ENCODE results near the gene USP3.

USP3 gene

GRCh38 chr15:63605036-63605435 lies 100.6 kb downstream of the USP3 start:
- no peaks in the 10 kb centered on the region for H3K79me1 ChIP-seq (ENCODE audit: low read depth, low read length)
- DNase-seq (ENCODE audit: low spot score) = no peak
- H3K36me3 ChIP-seq (replicated peaks in 1 of 2; ENCODE audit: control insufficient read depth in 2 of 2, insufficient read depth in 2 of 2, low read length in 2 of 2) = peaks cover 9 to 39% of the 10 kb centered on the region in 2 donors
- H3K4me1 ChIP-seq (ENCODE audit: control insufficient read depth in 2 of 2, insufficient read depth in 1 of 2, low read depth in 1 of 2, low read length in 2 of 2) = peaks cover 9% of the 10 kb centered on the region in 2 donors
- H2BK15ac ChIP-seq (ENCODE audit: low read length) = no peak overlapping the region
- no peak overlapping the region for H3K18ac ChIP-seq (ENCODE audit: low read length)
- peaks cover 0 to 7% (median 0%) of the 10 kb centered on the region in 3 experiments for H3K27me3 ChIP-seq (ENCODE audit: control insufficient read depth in 3 of 3, insufficient read depth in 3 of 3, low read depth in 1 of 3, low read length in 3 of 3)
- no peak overlapping the region for H4K8ac ChIP-seq (ENCODE audit: low read depth, low read length)
- H2BK5ac ChIP-seq (ENCODE audit: low read length) = no peak overlapping the region
- H3K23ac ChIP-seq (ENCODE audit: low read depth, low read length, poor library complexity) = no peak overlapping the region
- no peak overlapping the region for H3K14ac ChIP-seq (ENCODE audit: low read length)
- no peaks in the 10 kb centered on the region for H3K9me3 ChIP-seq (replicated peaks in 1 of 2; ENCODE audit: control insufficient read depth in 2 of 2, insufficient read depth in 1 of 2, low read depth in 1 of 2, low read length in 2 of 2)
- no peak overlapping the region for H3K27ac ChIP-seq (replicated peaks; ENCODE audit: low read length)
- no peak overlapping the region for H3K4me3 ChIP-seq (ENCODE audit: low read length in 2 of 2)
- H2BK12ac ChIP-seq (ENCODE audit: low read length) = no peak overlapping the region
- no peak overlapping the region for H3K4ac ChIP-seq (ENCODE audit: low read length)
- H3K4me2 ChIP-seq (ENCODE audit: insufficient read depth, low read length, poor library complexity, severe bottlenecking) = no peak overlapping the region
- no peak overlapping the region for H3K9ac ChIP-seq (ENCODE audit: low read depth, low read length, poor library complexity)
- no peak overlapping the region for H2AFZ ChIP-seq (ENCODE audit: low read length)
- no peak overlapping the region for H4K91ac ChIP-seq (ENCODE audit: low read depth, low read length, poor library complexity)
- WGBS, 2 donors (ENCODE audit: extremely low coverage in 2 of 2, insufficient read length in 2 of 2, insufficient replicate concordance in 1 of 2) = no CpG with 5 or more reads among the region's 3 CpGs
- H2BK120ac ChIP-seq (ENCODE audit: low read depth, low read length) = no peak overlapping the region
- H2AK5ac ChIP-seq (ENCODE audit: low read depth, low read length) = no peak overlapping the region

- Histone ChIP-seq H3K9me3 (replicated peaks in 1 of 2; ENCODE audit: control insufficient read depth in 2 of 2, insufficient read depth in 1 of 2, low read depth in 1 of 2, low read length in 2 of 2) (no peaks in the 10 kb centered on the region), H2AFZ (ENCODE audit: low read length) (no peak overlapping the region), H4K8ac (ENCODE audit: low read depth, low read length) (no peak overlapping the region), H3K36me3 (replicated peaks in 1 of 2; ENCODE audit: control insufficient read depth in 2 of 2, insufficient read depth in 2 of 2, low read length in 2 of 2) (peaks cover 9 to 39% of the 10 kb centered on the region in 2 donors), H2BK15ac (ENCODE audit: low read length) (no peak overlapping the region), H3K9ac (ENCODE audit: low read depth, low read length, poor library complexity) (no peak overlapping the region), H4K91ac (ENCODE audit: low read depth, low read length, poor library complexity) (no peak overlapping the region), H2BK12ac (ENCODE audit: low read length) (no peak overlapping the region), H3K27me3 (ENCODE audit: control insufficient read depth in 3 of 3, insufficient read depth in 3 of 3, low read depth in 1 of 3, low read length in 3 of 3) (peaks cover 0 to 7% (median 0%) of the 10 kb centered on the region in 3 experiments), H3K79me1 (ENCODE audit: low read depth, low read length) (no peaks in the 10 kb centered on the region), H3K23ac (ENCODE audit: low read depth, low read length, poor library complexity) (no peak overlapping the region), H2BK120ac (ENCODE audit: low read depth, low read length) (no peak overlapping the region), H3K4me1 (ENCODE audit: control insufficient read depth in 2 of 2, insufficient read depth in 1 of 2, low read depth in 1 of 2, low read length in 2 of 2) (peaks cover 9 to 11% of the 10 kb centered on the region in 2 donors), H3K4ac (ENCODE audit: low read length) (no peak overlapping the region), H3K4me2 (ENCODE audit: insufficient read depth, low read length, poor library complexity, severe bottlenecking) (no peak overlapping the region), H2BK5ac (ENCODE audit: low read length) (no peak overlapping the region), H3K27ac (replicated peaks; ENCODE audit: low read length) (no peak overlapping the region), H2AK5ac (ENCODE audit: low read depth, low read length) (no peak overlapping the region), H3K14ac (ENCODE audit: low read length) (no peak overlapping the region), H3K4me3 (ENCODE audit: low read length in 2 of 2) (no peak overlapping the region), H3K18ac (ENCODE audit: low read length) (no peak overlapping the region)
- no peak for DNase-seq (ENCODE audit: low spot score)
- WGBS, 2 donors (ENCODE audit: extremely low coverage in 2 of 2, insufficient read length in 2 of 2, insufficient replicate concordance in 1 of 2) = no CpG with 5 or more reads among the region's 7 CpGs
Observed at GRCh38 chr15:63605816-63606215, 101.4 kb downstream of the USP3 start.

- H2BK15ac ChIP-seq (ENCODE audit: low read length) = no peak overlapping the region
- H2BK12ac ChIP-seq (ENCODE audit: low read length) = no peak overlapping the region
- no peaks in the 10 kb centered on the region for H3K9me3 ChIP-seq (replicated peaks in 1 of 2; ENCODE audit: control insufficient read depth in 2 of 2, insufficient read depth in 1 of 2, low read depth in 1 of 2, low read length in 2 of 2)
- no peak for DNase-seq (ENCODE audit: low spot score)
- H3K4me2 ChIP-seq (ENCODE audit: insufficient read depth, low read length, poor library complexity, severe bottlenecking) = no peak overlapping the region
- H3K4ac ChIP-seq (ENCODE audit: low read length) = no peak overlapping the region
- no peak overlapping the region for H3K27ac ChIP-seq (replicated peaks; ENCODE audit: low read length)
- H3K36me3 ChIP-seq (replicated peaks in 1 of 2; ENCODE audit: control insufficient read depth in 2 of 2, insufficient read depth in 2 of 2, low read length in 2 of 2) = peaks cover 9 to 39% of the 10 kb centered on the region in 2 donors
- H3K27me3 ChIP-seq (ENCODE audit: control insufficient read depth in 3 of 3, insufficient read depth in 3 of 3, low read depth in 1 of 3, low read length in 3 of 3) = peaks cover 0 to 7% (median 0%) of the 10 kb centered on the region in 3 experiments
- no peak overlapping the region for H3K4me3 ChIP-seq (ENCODE audit: low read length in 2 of 2)
- peaks cover 14 to 16% of the 10 kb centered on the region in 2 donors for H3K4me1 ChIP-seq (ENCODE audit: control insufficient read depth in 2 of 2, insufficient read depth in 1 of 2, low read depth in 1 of 2, low read length in 2 of 2)
- WGBS, 2 donors (ENCODE audit: extremely low coverage in 2 of 2, insufficient read length in 2 of 2, insufficient replicate concordance in 1 of 2) = no CpG with 5 or more reads among the region's 2 CpGs
- H4K91ac ChIP-seq (ENCODE audit: low read depth, low read length, poor library complexity) = no peak overlapping the region
- H3K23ac ChIP-seq (ENCODE audit: low read depth, low read length, poor library complexity) = no peak overlapping the region
- no peak overlapping the region for H3K18ac ChIP-seq (ENCODE audit: low read length)
- H2BK5ac ChIP-seq (ENCODE audit: low read length) = no peak overlapping the region
- no peaks in the 10 kb centered on the region for H3K79me1 ChIP-seq (ENCODE audit: low read depth, low read length)
- no peak overlapping the region for H2BK120ac ChIP-seq (ENCODE audit: low read depth, low read length)
- no peak overlapping the region for H3K9ac ChIP-seq (ENCODE audit: low read depth, low read length, poor library complexity)
- H3K14ac ChIP-seq (ENCODE audit: low read length) = no peak overlapping the region
- H2AK5ac ChIP-seq (ENCODE audit: low read depth, low read length) = no peak overlapping the region
- H4K8ac ChIP-seq (ENCODE audit: low read depth, low read length) = no peak overlapping the region
- H2AFZ ChIP-seq (ENCODE audit: low read length) = no peak overlapping the region
Observed at GRCh38 chr15:63606308-63606707, 101.9 kb downstream of the USP3 start.

GRCh38 chr15:63608989-63609388 lies 104.6 kb downstream of the USP3 start:
- no peak overlapping the region for H3K27ac ChIP-seq (replicated peaks; ENCODE audit: low read length)
- peak overlapping the region; percentile 23 for H2AK5ac ChIP-seq (ENCODE audit: low read depth, low read length)
- H3K4ac ChIP-seq (ENCODE audit: low read length) = no peak overlapping the region
- no peak overlapping the region for H3K4me3 ChIP-seq (ENCODE audit: low read length in 2 of 2)
- DNase-seq (ENCODE audit: low spot score) = no peak
- peak overlapping the region; percentile 70 for H4K91ac ChIP-seq (ENCODE audit: low read depth, low read length, poor library complexity)
- H2BK5ac ChIP-seq (ENCODE audit: low read length) = no peak overlapping the region
- no peaks in the 10 kb centered on the region for H3K9me3 ChIP-seq (replicated peaks in 1 of 2; ENCODE audit: control insufficient read depth in 2 of 2, insufficient read depth in 1 of 2, low read depth in 1 of 2, low read length in 2 of 2)
- H2AFZ ChIP-seq (ENCODE audit: low read length) = no peak overlapping the region
- no peak overlapping the region for H3K14ac ChIP-seq (ENCODE audit: low read length)
- no CpG with 5 or more reads among the region's 15 CpGs for WGBS, 2 donors (ENCODE audit: extremely low coverage in 2 of 2, insufficient read length in 2 of 2, insufficient replicate concordance in 1 of 2)
- H4K8ac ChIP-seq (ENCODE audit: low read depth, low read length) = no peak overlapping the region
- H3K23ac ChIP-seq (ENCODE audit: low read depth, low read length, poor library complexity) = peak overlapping the region; percentile 49
- H3K4me1 ChIP-seq (ENCODE audit: control insufficient read depth in 2 of 2, insufficient read depth in 1 of 2, low read depth in 1 of 2, low read length in 2 of 2) = peaks cover 12 to 20% of the 10 kb centered on the region in 2 donors
- H3K79me1 ChIP-seq (ENCODE audit: low read depth, low read length) = no peaks in the 10 kb centered on the region
- no peak overlapping the region for H3K4me2 ChIP-seq (ENCODE audit: insufficient read depth, low read length, poor library complexity, severe bottlenecking)
- peak overlapping the region; percentile 56 for H3K9ac ChIP-seq (ENCODE audit: low read depth, low read length, poor library complexity)
- H2BK12ac ChIP-seq (ENCODE audit: low read length) = peak overlapping the region; percentile 63
- H3K36me3 ChIP-seq (replicated peaks in 1 of 2; ENCODE audit: control insufficient read depth in 2 of 2, insufficient read depth in 2 of 2, low read length in 2 of 2) = peaks cover 12 to 60% of the 10 kb centered on the region in 2 donors
- peak overlapping the region; percentile 45 for H3K18ac ChIP-seq (ENCODE audit: low read length)
- H2BK120ac ChIP-seq (ENCODE audit: low read depth, low read length) = no peak overlapping the region
- no peaks in the 10 kb centered on the region for H3K27me3 ChIP-seq (ENCODE audit: control insufficient read depth in 3 of 3, insufficient read depth in 3 of 3, low read depth in 1 of 3, low read length in 3 of 3)
- H2BK15ac ChIP-seq (ENCODE audit: low read length) = no peak overlapping the region
